Body of pancreas (tissue), 4 donors: ENCODE data around the gene CAMKK2. TPM values are rescaled to one million over a fixed set of nuclear protein-coding genes. Genes with fewer than 3 reads are reported as not detected.
"Not testable (repeated sequence)": the region's sequence is repeated elsewhere in the genome, so short reads cannot be mapped to it uniquely, and the experiment has no call there.

Source experiments
- ATAC-seq: fragments of 150-250 bp; one replicate; pipeline ENCODE4 v1.9.1; 2016
- DNase-seq, 4 donors: peaks; one replicate each; pipeline ENCODE4 v3.0.0-alpha.2; 2019
- H3K27ac ChIP-seq, 4 donors: fragments of 200-600 bp; sonication (generic); 1 replicate in 3 of 4; 2 replicates in 1 of 4; pipeline versions ENCODE4 v1.5.1 to v1.6.1; 2016 to 2019; ENCODE audit warnings: mild to moderate bottlenecking in 1 of 4, mixed read lengths in 1 of 4, moderate library complexity in 1 of 4
- H3K27me3 ChIP-seq, 2 donors: fragments of 200-600 bp; sonication (generic); one replicate each; pipeline ENCODE4 v1.6.0; 2016; ENCODE audit warnings: mild to moderate bottlenecking in 1 of 2
- H3K36me3 ChIP-seq, 2 donors: fragments of 200-600 bp; sonication (generic); replicated peaks in 1 of 2; 2 replicates each; pipeline ENCODE4 v1.5.1; 2016; ENCODE audit warnings: low read depth in 2 of 2; ENCODE audit not compliant: insufficient read depth in 1 of 2
- H3K4me1 ChIP-seq: fragments of 200-600 bp; sonication (generic); one replicate; pipeline ENCODE4 v1.6.0; 2016
- H3K4me3 ChIP-seq, 2 donors: fragments of 200-600 bp; sonication (generic); 1 replicate in 1 of 2; 2 replicates in 1 of 2; pipeline ENCODE4 v1.5.1; 2016 to 2019
- H3K9me3 ChIP-seq, 3 donors: fragments of 200-600 bp; sonication (generic); 1 replicate in 2 of 3; 2 replicates in 1 of 3; pipeline ENCODE4 v1.5.1; 2016
- CTCF ChIP-seq, 7 experiments: fragments of 450-650 bp in 4 of 7; fragments of 200-600 bp in 3 of 7; sonication (generic) in 3 of 7; IDR thresholded peaks; one replicate each; pipeline ENCODE4 v1.5.1; 2016 to 2019; ENCODE audit warnings: antibody characterized with exemption in 7 of 7
- POLR2A ChIP-seq, 3 donors: fragments of 450-650 bp; IDR thresholded peaks; one replicate each; pipeline ENCODE4 v1.6.1; 2016; ENCODE audit warnings: antibody characterized with exemption in 3 of 3, mild to moderate bottlenecking in 2 of 3
- WGBS, 2 donors: methylation state at CpG; one replicate each; pipeline ENCODE4 v1.1.5; 2017; 5-methylcytosine and 5-hydroxymethylcytosine counted together
- intact Hi-C: fragments of 100-400 bp; cut with DNase I; formaldehyde crosslinking; loops from one replicate; pipeline ENCODE4 v1.15.1; 2023
- total RNA-seq, 2 donors: library from RNA; depleted of rRNA; stranded (reverse); fragments of >200 nt; gene quantifications; one replicate each; pipeline ENCODE4 v1.1.0, GENCODE V29; 2016

The CAMKK2 gene
- total RNA-seq, 2 donors from 2014 or later: 17.4 to 70.5 TPM

DNA sequence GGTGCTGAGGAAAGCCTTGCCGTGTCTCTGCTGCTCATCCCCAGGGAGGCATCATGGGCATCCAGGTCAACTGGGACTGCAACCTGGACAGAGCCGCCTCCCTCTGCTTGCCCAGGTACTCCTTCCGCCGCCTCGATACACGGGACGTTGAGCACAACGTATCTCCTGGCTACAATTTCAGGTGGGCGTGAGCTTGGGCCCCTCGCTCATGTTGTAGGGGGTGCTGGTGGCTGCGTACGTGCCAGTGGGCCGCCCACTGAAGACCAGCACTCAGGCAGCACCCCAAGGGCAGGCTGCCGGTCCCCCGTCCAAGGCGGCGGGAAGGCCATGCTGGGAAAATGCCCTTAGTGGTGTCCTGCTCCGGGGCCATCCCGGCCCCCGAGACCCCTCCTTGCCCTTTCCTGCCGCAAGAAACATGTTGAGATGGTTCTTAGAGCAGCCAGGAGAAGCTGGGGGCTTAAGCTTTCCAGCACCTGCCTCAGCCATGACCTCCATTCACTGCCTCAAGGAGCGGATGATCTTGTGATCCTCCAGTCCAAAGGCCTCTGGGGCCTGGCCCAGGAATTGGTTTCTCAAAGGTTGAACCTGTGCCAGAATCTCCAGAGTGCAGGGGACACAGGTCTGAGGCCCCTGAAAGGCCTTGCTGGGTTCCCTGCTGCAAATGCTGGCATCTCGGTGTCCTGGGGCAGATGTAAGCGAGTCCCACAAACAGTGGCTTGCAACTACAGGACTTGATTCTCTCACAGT lies 67.4 kb downstream of the CAMKK2 start:
- 93 to 98% methylated on average over 8 to 23 of the region's 24 CpGs for WGBS, 2 donors

DNA sequence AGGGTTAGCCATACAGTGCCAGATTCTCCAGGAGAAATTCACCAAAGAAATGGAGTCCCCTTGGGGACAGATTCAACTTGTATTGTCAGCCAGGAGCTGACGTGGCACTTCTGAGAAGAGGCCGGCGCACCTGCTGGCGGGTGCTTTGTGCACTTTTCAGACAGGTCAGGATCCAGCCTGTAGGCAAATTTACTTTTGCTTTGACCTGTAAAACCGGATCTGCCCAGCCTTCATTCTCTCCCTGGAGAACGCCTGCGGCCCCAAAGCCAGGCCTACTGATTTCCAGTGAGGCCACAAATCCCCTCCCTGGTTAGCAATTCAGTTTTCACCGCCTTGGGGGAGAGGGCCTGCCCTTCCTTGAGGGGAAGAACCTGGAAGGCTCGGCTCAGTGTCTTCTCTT lies 69.2 kb downstream of the CAMKK2 start:
- Histone ChIP-seq H3K9me3 (no peaks in the 10 kb centered on the region), H3K36me3 (no peaks in the 10 kb centered on the region), H3K27ac (peak overlapping the region; percentile 86 to 89 (median 86)), H3K4me3 (no peak overlapping the region), H3K4me1 (peaks cover 28% of the 10 kb centered on the region), H3K27me3 (no peaks in the 10 kb centered on the region)
- TF ChIP-seq CTCF (IDR thresholded peaks at IDR 0.05): peak in 4 of 7 experiments; percentile 28 to 40 (median 34)
- peak in 1 of 3 donors; percentile 29 for TF ChIP-seq POLR2A (IDR thresholded peaks at IDR 0.05)
- peak; percentile 93 for ATAC-seq
- 14 to 32% methylated on average over 2 to 9 of the region's 9 CpGs for WGBS, 2 donors
- DNase-seq: peak; percentile 88 to 93 (median 92)
- intact Hi-C loops: no loop called here

More for the DNA sequence above, 67.4 kb downstream of the CAMKK2 start:
- Histone ChIP-seq H3K4me3 (no peak overlapping the region), H3K27me3 (no peaks in the 10 kb centered on the region), H3K4me1 (peaks cover 28% of the 10 kb centered on the region), H3K27ac (peak overlapping the region in 1 of 4 donors; percentile 24), H3K9me3 (no peaks in the 10 kb centered on the region), H3K36me3 (peaks cover 0 to 11% of the 10 kb centered on the region in 2 donors)
- intact Hi-C loops: no loop called here
- TF ChIP-seq POLR2A (IDR thresholded peaks at IDR 0.05) (no peak), CTCF (IDR thresholded peaks at IDR 0.05) (no peak)
- ATAC-seq (no peak), DNase-seq (no peak)

DNA sequence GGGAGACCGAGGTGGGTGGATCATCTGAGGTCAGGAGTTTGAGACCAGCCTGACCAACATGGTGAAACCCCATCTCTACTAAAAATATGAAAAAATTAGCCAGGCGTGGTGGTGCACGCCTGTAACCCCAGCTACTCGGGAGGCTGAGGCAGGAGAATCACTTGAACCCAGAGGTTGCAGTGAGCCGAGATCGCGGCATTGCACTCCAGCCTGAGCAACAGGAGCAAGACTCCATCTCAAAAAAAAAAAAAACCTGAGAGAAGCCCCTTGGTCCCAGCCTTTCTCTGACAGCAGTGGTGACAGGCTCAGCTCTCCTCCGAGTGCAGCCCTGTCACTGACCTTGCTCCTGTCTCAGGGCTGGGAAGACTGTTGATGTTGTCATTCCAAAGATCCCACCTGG lies 69.6 kb downstream of the CAMKK2 start:
- Histone ChIP-seq H3K4me1 (peaks cover 28% of the 10 kb centered on the region), H3K27ac (peak overlapping the region; percentile 86 to 89 (median 86))
- H3K4me3 ChIP-seq, H3K9me3 ChIP-seq, ATAC-seq, DNase-seq, H3K36me3 ChIP-seq, intact Hi-C loops, H3K27me3 ChIP-seq: not testable (repeated sequence)
- 92 to 93% methylated on average over 5 to 8 of the region's 8 CpGs for WGBS, 2 donors

DNA sequence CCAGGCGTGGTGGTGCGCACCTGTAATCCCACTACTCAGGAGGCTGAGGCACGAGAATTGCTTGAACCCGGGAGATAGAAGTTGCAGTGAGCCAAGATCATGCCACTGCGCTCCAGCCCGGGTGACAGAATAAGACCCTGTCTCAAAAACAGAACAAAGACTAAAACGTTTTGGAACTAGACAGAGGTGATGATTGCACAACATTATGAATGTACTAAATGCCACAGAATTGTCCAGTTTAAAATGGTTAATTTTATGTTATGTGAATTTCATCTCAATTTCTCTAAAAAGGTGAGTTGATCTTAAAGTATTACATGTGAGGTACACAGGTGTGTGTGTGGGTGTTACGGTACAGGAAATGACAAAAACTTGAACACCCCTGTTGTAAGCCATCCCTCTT lies 70.1 kb downstream of the CAMKK2 start:
- 87 to 92% methylated on average over 8 of the region's 8 CpGs for WGBS, 2 donors
- H3K36me3 ChIP-seq: no peaks in the 10 kb centered on the region
- no peak overlapping the region for H3K4me3 ChIP-seq
- ATAC-seq (no peak), DNase-seq (no peak)
- H3K9me3 ChIP-seq: no peaks in the 10 kb centered on the region
- intact Hi-C loops: no loop called here
- peak overlapping the region; percentile 86 to 89 (median 86) for H3K27ac ChIP-seq
- TF ChIP-seq CTCF (IDR thresholded peaks at IDR 0.05) (no peak), POLR2A (IDR thresholded peaks at IDR 0.05) (no peak)
- H3K27me3 ChIP-seq: no peaks in the 10 kb centered on the region
- peaks cover 28% of the 10 kb centered on the region for H3K4me1 ChIP-seq

DNA sequence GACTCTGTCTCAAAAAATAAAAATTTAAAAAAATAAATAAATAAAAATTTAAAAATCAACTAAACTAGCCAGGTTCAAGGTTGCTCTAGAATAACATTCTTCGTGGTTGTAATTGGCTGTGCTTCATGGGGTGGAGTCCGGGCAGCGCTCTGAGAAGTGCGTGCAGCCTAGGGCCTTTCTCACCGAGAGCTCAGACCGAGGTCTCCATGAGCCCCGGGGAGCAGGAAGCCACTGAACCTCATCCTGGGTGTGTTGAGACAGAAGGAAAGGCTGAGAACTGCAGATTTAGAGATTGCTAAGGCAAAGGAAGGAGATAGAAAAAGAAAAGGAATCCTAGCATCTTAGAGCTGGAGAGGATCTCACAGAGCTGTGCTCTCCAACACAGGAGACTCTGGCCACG lies 71.9 kb downstream of the CAMKK2 start:
- intact Hi-C loops: no loop called here
- ATAC-seq (no peak), DNase-seq (no peak)
- Histone ChIP-seq H3K9me3 (no peaks in the 10 kb centered on the region), H3K4me3 (no peak overlapping the region), H3K27me3 (no peaks in the 10 kb centered on the region), H3K4me1 (peaks cover 34% of the 10 kb centered on the region), H3K36me3 (peaks cover 0 to 2% of the 10 kb centered on the region in 2 donors), H3K27ac (no peak overlapping the region)
- WGBS, 2 donors: 67 to 68% methylated on average over 8 of the region's 8 CpGs
- no peak for TF ChIP-seq POLR2A (IDR thresholded peaks at IDR 0.05)
- TF ChIP-seq CTCF (IDR thresholded peaks at IDR 0.05): no peak
